Neuronal stem cell (in vitro differentiated cells): Measurements from ENCODE around the gene ROCK2.

ENCODE experiments used
- DNase-seq: peaks from one replicate; pipeline ENCODE4 v3.0.0-alpha.2; 2013; ENCODE audit warnings: low spot score
- H2AFZ ChIP-seq: one replicate; pipeline ENCODE4 v1.6.1; 2013; ENCODE audit warnings: mild to moderate bottlenecking, low read length, inconsistent platforms
- H2AK5ac ChIP-seq: 2 replicates; pipeline ENCODE4 v1.6.1; 2013; ENCODE audit warnings: low read depth, mild to moderate bottlenecking, inconsistent platforms, low read length, moderate library complexity, mixed read lengths
- H2BK120ac ChIP-seq: 2 replicates; pipeline ENCODE4 v1.6.1; 2013; ENCODE audit warnings: low read depth, mild to moderate bottlenecking, inconsistent platforms, low read length, moderate library complexity, mixed read lengths
- H2BK12ac ChIP-seq: one replicate; pipeline ENCODE4 v1.6.1; 2013; ENCODE audit warnings: low read length, inconsistent platforms
- H2BK15ac ChIP-seq: 2 replicates; pipeline ENCODE4 v1.6.1; 2013; ENCODE audit warnings: mild to moderate bottlenecking, low read length, inconsistent platforms, mixed read lengths
- H2BK5ac ChIP-seq: one replicate; pipeline ENCODE4 v1.6.1; 2013; ENCODE audit warnings: inconsistent platforms, mild to moderate bottlenecking, low read length, moderate library complexity
- H3K14ac ChIP-seq: one replicate; pipeline ENCODE4 v1.6.1; 2013; ENCODE audit warnings: low read length, inconsistent platforms
- H3K18ac ChIP-seq: 2 replicates; pipeline ENCODE4 v1.6.1; 2013; ENCODE audit warnings: low read length, inconsistent platforms
- H3K23ac ChIP-seq: 2 replicates; pipeline ENCODE4 v1.6.1; 2013; ENCODE audit warnings: low read depth, mild to moderate bottlenecking, mixed read lengths, low read length, inconsistent platforms; ENCODE audit not compliant: poor library complexity
- H3K27ac ChIP-seq: replicated peaks from 3 replicates; pipeline ENCODE4 v1.5.1; 2013; ENCODE audit warnings: low read length, inconsistent platforms
- H3K27me3 ChIP-seq, 3 experiments: 2 replicates each; pipeline ENCODE4 v1.6.1; 2013; ENCODE audit warnings: low read length in 3 of 3, mild to moderate bottlenecking in 2 of 3, inconsistent platforms in 1 of 3, low read depth in 1 of 3, mixed read lengths in 1 of 3, moderate library complexity in 1 of 3; ENCODE audit not compliant: control insufficient read depth in 3 of 3, insufficient read depth in 3 of 3
- H3K36me3 ChIP-seq, 2 donors: replicated peaks in 1 of 2; 2 replicates each; pipeline ENCODE4 v1.6.1; 2013; ENCODE audit warnings: low read length in 2 of 2; ENCODE audit not compliant: control insufficient read depth in 2 of 2, insufficient read depth in 2 of 2
- H3K4ac ChIP-seq: 2 replicates; pipeline ENCODE4 v1.6.1; 2013; ENCODE audit warnings: inconsistent platforms, mild to moderate bottlenecking, low read length, moderate library complexity
- H3K4me1 ChIP-seq, 2 donors: 1 replicate in 1 of 2; 2 replicates in 1 of 2; pipeline ENCODE4 v1.6.1; 2013; ENCODE audit warnings: low read length in 2 of 2, low read depth in 1 of 2; ENCODE audit not compliant: control insufficient read depth in 2 of 2, insufficient read depth in 1 of 2
- H3K4me2 ChIP-seq: one replicate; pipeline ENCODE4 v1.6.1; 2013; ENCODE audit warnings: mild to moderate bottlenecking, low read length, inconsistent platforms; ENCODE audit not compliant: insufficient read depth, poor library complexity, severe bottlenecking
- H3K4me3 ChIP-seq, 2 donors: 2 replicates each; pipeline ENCODE4 v1.5.1; 2013; ENCODE audit warnings: low read length in 2 of 2, mild to moderate bottlenecking in 2 of 2, inconsistent platforms in 1 of 2, moderate library complexity in 1 of 2
- H3K79me1 ChIP-seq: one replicate; pipeline ENCODE4 v1.6.1; 2013; ENCODE audit warnings: low read depth, mild to moderate bottlenecking, inconsistent platforms, low read length, moderate library complexity
- H3K9ac ChIP-seq: one replicate; pipeline ENCODE4 v1.6.1; 2013; ENCODE audit warnings: mild to moderate bottlenecking, low read depth, low read length, inconsistent platforms; ENCODE audit not compliant: poor library complexity
- H3K9me3 ChIP-seq, 2 donors: replicated peaks in 1 of 2; 2 replicates each; pipeline versions ENCODE3 to v1.6.1; 2013; ENCODE audit warnings: low read length in 2 of 2, mild to moderate bottlenecking in 2 of 2, inconsistent platforms in 1 of 2, low read depth in 1 of 2, mixed read lengths in 1 of 2, moderate library complexity in 1 of 2; ENCODE audit not compliant: control insufficient read depth in 2 of 2, insufficient read depth in 1 of 2
- H4K8ac ChIP-seq: one replicate; pipeline ENCODE4 v1.6.1; 2013; ENCODE audit warnings: low read depth, mild to moderate bottlenecking, inconsistent platforms, low read length, moderate library complexity
- H4K91ac ChIP-seq: one replicate; pipeline ENCODE4 v1.6.1; 2013; ENCODE audit warnings: low read length, low read depth, mild to moderate bottlenecking, inconsistent platforms; ENCODE audit not compliant: poor library complexity
- WGBS, 2 donors: extraction: QIAGEN DNeasy Blood & Tissue Kit; methylation state at CpG; one replicate each; pipeline ENCODE4 v1.1.7; 2013; ENCODE audit warnings: missing lambda C conversion rate in 2 of 2, mixed read lengths in 1 of 2; ENCODE audit not compliant: insufficient read length in 2 of 2, insufficient replicate concordance in 1 of 2; ENCODE audit errors: extremely low coverage in 2 of 2; 5-methylcytosine and 5-hydroxymethylcytosine counted together

Gene ROCK2

DNA sequence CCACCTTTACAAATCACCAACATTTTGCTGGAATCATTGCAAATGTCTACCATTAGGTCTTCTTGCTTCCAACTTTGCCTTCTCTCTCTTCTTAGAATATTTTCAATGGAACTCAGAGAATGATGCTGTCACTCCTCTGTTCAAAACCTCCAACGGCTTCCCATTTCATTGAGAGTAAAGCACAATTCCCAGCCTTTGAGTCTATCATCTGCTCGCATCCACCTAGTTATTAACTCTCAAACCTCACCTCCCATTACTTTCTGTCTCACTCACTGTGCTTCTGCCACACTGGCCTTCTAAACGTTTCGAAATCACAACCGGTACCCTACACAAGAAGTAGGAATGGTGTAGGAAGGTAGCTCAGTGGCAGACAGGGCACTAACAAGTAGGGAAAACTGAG, 40.0 kb downstream of the ROCK2 start:
- H2BK120ac ChIP-seq, result no peak overlapping the region
- no peak overlapping the region for H4K8ac ChIP-seq
- no peak overlapping the region for H4K91ac ChIP-seq
- H2BK12ac ChIP-seq, result no peak overlapping the region
- no peak for DNase-seq
- no peak overlapping the region for H3K4me2 ChIP-seq
- H2AK5ac ChIP-seq, result no peak overlapping the region
- H3K27me3 ChIP-seq, result no peaks in the 10 kb centered on the region
- no peak overlapping the region for H3K23ac ChIP-seq
- no peak overlapping the region for H3K4me3 ChIP-seq
- H2BK15ac ChIP-seq, result no peak overlapping the region
- no peak overlapping the region for H2BK5ac ChIP-seq
- no peak overlapping the region for H3K14ac ChIP-seq
- WGBS, 2 donors, result no CpG with 5 or more reads among the region's 5 CpGs
- H3K4me1 ChIP-seq, result peaks cover 0 to 4% of the 10 kb centered on the region in 2 donors
- no peak overlapping the region for H3K18ac ChIP-seq
- no peak overlapping the region for H3K27ac ChIP-seq
- no peak overlapping the region for H2AFZ ChIP-seq
- H3K9ac ChIP-seq, result no peak overlapping the region
- no peak overlapping the region for H3K4ac ChIP-seq
- H3K36me3 ChIP-seq, result no peaks in the 10 kb centered on the region
- peaks cover 1% of the 10 kb centered on the region for H3K79me1 ChIP-seq
- H3K9me3 ChIP-seq, result peaks cover 0 to 16% of the 10 kb centered on the region in 2 donors

DNA sequence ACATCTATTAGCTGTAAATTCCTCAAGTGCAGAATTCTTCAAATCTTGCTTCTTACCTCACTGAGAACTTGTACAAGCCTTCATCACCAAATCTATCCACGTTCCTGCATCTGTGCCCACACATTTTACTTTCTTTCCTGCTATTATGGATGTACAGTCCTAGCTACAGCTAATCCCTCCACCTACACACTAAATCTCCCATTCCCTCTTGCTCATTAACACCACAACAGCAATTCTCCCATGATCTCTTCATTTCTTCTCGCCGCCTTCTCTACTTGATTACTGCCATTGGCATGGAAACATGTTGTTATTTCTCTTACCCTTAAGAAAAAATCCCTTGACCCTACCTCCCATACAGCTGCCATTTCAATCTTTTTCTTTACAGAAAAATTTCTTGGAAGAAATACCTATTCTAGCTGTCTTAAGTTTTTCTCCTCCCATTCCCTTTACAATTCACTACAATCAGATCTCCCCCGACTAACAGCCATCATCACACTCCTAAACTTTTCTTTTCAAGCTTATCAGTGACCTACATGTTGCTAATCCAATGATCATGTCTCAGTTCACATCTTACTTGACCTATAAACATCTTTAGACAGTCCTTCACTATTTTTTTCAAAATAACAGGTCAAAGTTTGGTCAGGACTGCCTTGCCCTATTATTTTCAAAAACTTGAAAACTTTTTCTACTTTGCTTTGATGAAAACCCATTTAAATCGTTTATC, 41.0 kb downstream of the ROCK2 start:
- Histone ChIP-seq H3K18ac (no peak overlapping the region), H4K91ac (no peak overlapping the region), H3K4me3 (no peak overlapping the region), H2BK5ac (no peak overlapping the region), H3K23ac (no peak overlapping the region), H3K27me3 (no peaks in the 10 kb centered on the region), H2BK12ac (no peak overlapping the region), H3K27ac (no peak overlapping the region), H3K4ac (no peak overlapping the region), H3K79me1 (no peaks in the 10 kb centered on the region), H3K4me2 (no peak overlapping the region), H2BK120ac (no peak overlapping the region), H2AFZ (no peak overlapping the region), H4K8ac (no peak overlapping the region), H3K14ac (no peak overlapping the region), H2BK15ac (no peak overlapping the region), H3K9ac (no peak overlapping the region), H3K9me3 (peaks cover 0 to 12% of the 10 kb centered on the region in 2 donors), H3K36me3 (no peaks in the 10 kb centered on the region), H3K4me1 (peaks cover 0 to 4% of the 10 kb centered on the region in 2 donors), H2AK5ac (no peak overlapping the region)
- 100% methylated on average over 1 to 2 of the region's 5 CpGs for WGBS, 2 donors
- DNase-seq, result no peak

DNA sequence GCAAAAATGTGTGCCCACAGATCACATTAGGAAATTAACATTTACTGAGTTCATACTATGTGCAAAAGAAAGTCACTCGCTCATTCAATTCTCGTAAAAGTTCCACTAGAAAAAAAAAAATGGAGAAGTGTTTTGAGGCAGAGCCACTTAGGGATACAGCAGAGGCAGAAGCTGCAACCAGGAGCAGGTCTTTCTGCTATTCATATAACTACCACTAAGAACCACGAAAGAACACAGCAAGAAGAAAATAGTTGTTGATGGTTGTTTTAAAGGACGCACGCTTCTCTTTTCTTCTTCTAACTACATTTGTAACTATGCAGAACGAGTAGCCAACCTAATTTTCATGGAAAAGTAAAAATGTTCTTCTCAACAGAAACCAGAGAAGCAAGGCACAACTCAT, 45.0 kb downstream of the ROCK2 start:
- Histone ChIP-seq H2BK5ac (no peak overlapping the region), H3K4me3 (no peak overlapping the region), H3K4ac (no peak overlapping the region), H3K14ac (no peak overlapping the region), H3K36me3 (no peaks in the 10 kb centered on the region), H4K91ac (no peak overlapping the region), H3K9ac (no peak overlapping the region), H2AFZ (no peak overlapping the region), H3K27me3 (no peaks in the 10 kb centered on the region), H3K4me1 (peaks cover 0 to 2% of the 10 kb centered on the region in 2 donors), H3K4me2 (no peak overlapping the region), H3K79me1 (no peaks in the 10 kb centered on the region), H2BK120ac (no peak overlapping the region), H2BK12ac (no peak overlapping the region), H3K23ac (no peak overlapping the region), H4K8ac (no peak overlapping the region), H2BK15ac (no peak overlapping the region), H3K18ac (no peak overlapping the region), H2AK5ac (no peak overlapping the region), H3K27ac (no peak overlapping the region), H3K9me3 (peaks cover 0 to 12% of the 10 kb centered on the region in 2 donors)
- no CpG with 5 or more reads among the region's 6 CpGs for WGBS, 2 donors
- DNase-seq, result no peak

DNA sequence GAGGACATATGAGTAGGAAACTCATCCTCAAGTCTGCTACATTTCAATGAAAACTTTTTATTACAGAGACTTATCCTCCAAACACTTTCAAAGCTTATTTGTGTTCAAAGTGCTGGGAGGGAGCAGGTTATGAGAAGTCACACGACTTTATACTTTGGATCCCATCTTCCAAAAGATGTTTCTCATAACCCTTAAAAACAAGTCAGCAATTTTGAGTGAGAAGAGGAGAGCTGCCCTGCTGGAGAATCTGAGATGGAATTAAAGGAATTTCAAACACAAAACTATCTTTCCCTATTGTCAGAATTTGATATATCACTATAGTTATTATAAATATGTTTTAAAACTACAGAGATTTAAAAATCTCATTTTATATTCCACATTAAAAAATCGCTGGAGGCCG, 45.8 kb downstream of the ROCK2 start:
- H2BK15ac ChIP-seq, result no peak overlapping the region
- no peaks in the 10 kb centered on the region for H3K36me3 ChIP-seq

More for the DNA sequence above, 45.8 kb downstream of the ROCK2 start:
- no CpG with 5 or more reads among the region's 3 CpGs for WGBS, 2 donors
- H3K4ac ChIP-seq, result no peak overlapping the region
- H3K27ac ChIP-seq, result no peak overlapping the region
- no peak overlapping the region for H3K23ac ChIP-seq
- no peak overlapping the region for H4K91ac ChIP-seq
- H3K4me3 ChIP-seq, result no peak overlapping the region
- peaks cover 0 to 2% of the 10 kb centered on the region in 2 donors for H3K4me1 ChIP-seq
- no peak overlapping the region for H2AK5ac ChIP-seq
- no peak overlapping the region for H2BK120ac ChIP-seq
- no peaks in the 10 kb centered on the region for H3K79me1 ChIP-seq
- no peak overlapping the region for H2BK5ac ChIP-seq
- H3K27me3 ChIP-seq, result no peaks in the 10 kb centered on the region
- H3K14ac ChIP-seq, result no peak overlapping the region
- no peak overlapping the region for H2BK12ac ChIP-seq
- no peak overlapping the region for H3K4me2 ChIP-seq
- H4K8ac ChIP-seq, result no peak overlapping the region
- no peak overlapping the region for H3K9ac ChIP-seq
- no peak for DNase-seq
- no peak overlapping the region for H2AFZ ChIP-seq
- no peak overlapping the region for H3K18ac ChIP-seq
- H3K9me3 ChIP-seq, result peaks cover 0 to 13% of the 10 kb centered on the region in 2 donors
